Transverse colon (tissue), 4 donors: Measurements from ENCODE around the gene TADA2B. TPM values are rescaled to one million over a fixed set of nuclear protein-coding genes. Genes with fewer than 3 reads are reported as not detected.
A peak's percentile ranks its signal among the peaks of the same experiment; 100 is the strongest.
"Not testable (repeated sequence)": the region's sequence is repeated elsewhere in the genome, so short reads cannot be mapped to it uniquely, and the experiment has no call there.

Source experiments
- DNase-seq: peaks from one replicate; pipeline ENCODE4 v3.0.0-alpha.2; 2019
- H3K27ac ChIP-seq, 4 donors: fragments of 200-600 bp; sonication (generic); 2 replicates each; pipeline ENCODE4 v1.5.1; 2016 to 2018; ENCODE audit warnings: inconsistent platforms in 4 of 4
- H3K27me3 ChIP-seq: fragments of 200-600 bp; sonication (generic); 2 replicates; pipeline ENCODE4 v1.5.1; 2017; ENCODE audit warnings: inconsistent platforms
- H3K36me3 ChIP-seq, 4 donors: fragments of 200-600 bp; sonication (generic); 2 replicates each; pipeline ENCODE4 v1.5.1; 2017 to 2019; ENCODE audit warnings: inconsistent platforms in 4 of 4
- H3K4me1 ChIP-seq, 4 donors: fragments of 200-600 bp; sonication (generic); 2 replicates each; pipeline ENCODE4 v1.5.1; 2017 to 2020; ENCODE audit warnings: inconsistent platforms in 4 of 4
- H3K4me3 ChIP-seq, 4 donors: fragments of 200-600 bp; sonication (generic); 1 replicate in 1 of 4; 2 replicates in 3 of 4; pipeline versions ENCODE4 v1.5.1 to v1.6.1; 2017 to 2019; ENCODE audit warnings: inconsistent platforms in 4 of 4
- H3K9me3 ChIP-seq, 2 donors: fragments of 200-600 bp; sonication (generic); 2 replicates each; pipeline ENCODE4 v1.5.1; 2017 to 2019; ENCODE audit warnings: inconsistent platforms in 2 of 2
- CTCF ChIP-seq, 5 experiments: fragments of 200-600 bp in 3 of 5; fragments of 450-650 bp in 2 of 5; sonication (generic) in 3 of 5; IDR thresholded peaks; 1 replicate in 2 of 5; 2 replicates in 3 of 5; pipeline ENCODE4 v1.5.1; 2016 to 2017; ENCODE audit warnings: antibody characterized with exemption in 5 of 5, inconsistent platforms in 3 of 5, mild to moderate bottlenecking in 2 of 5, moderate library complexity in 1 of 5
- EP300 ChIP-seq: sonication (generic); formaldehyde crosslinking; IDR thresholded peaks from one replicate; pipeline ENCODE4 v1.6.1; 2017; ENCODE audit warnings: antibody characterized with exemption, low read depth
- POLR2A ChIP-seq: fragments of 450-650 bp; IDR thresholded peaks from one replicate; pipeline ENCODE4 v1.6.1; 2016; ENCODE audit warnings: antibody characterized with exemption, mild to moderate bottlenecking, moderate library complexity
- POLR2AphosphoS5 ChIP-seq, 3 donors: sonication (generic); formaldehyde crosslinking; IDR thresholded peaks; one replicate each; pipeline ENCODE4 v1.6.1; 2016; ENCODE audit warnings: antibody characterized with exemption in 3 of 3
- WGBS, 2 donors: methylation state at CpG; one replicate each; pipeline ENCODE4 v1.1.5; 2018; ENCODE audit warnings: low coverage in 1 of 2; 5-methylcytosine and 5-hydroxymethylcytosine counted together
- in situ Hi-C, 4 donors: fragments of 200-750 bp; cut with MboI; loops; one replicate each; pipeline versions ENCODE4 v1.15.0 to v1.15.1; 2017; ENCODE audit warnings: low sequenced_read_pairs in 3 of 4, low pct_ligation_motif_present in 1 of 4, low pct_unique_long_range_greater_than_20kb in 1 of 4
- intact Hi-C: fragments of 100-400 bp; cut with DNase I; formaldehyde crosslinking; loops from one replicate; pipeline ENCODE4 v1.15.1; 2023; ENCODE audit warnings: low total_unique reads
- total RNA-seq, 4 donors: library from RNA; depleted of rRNA; stranded (reverse); fragments of >200 nt; gene quantifications; one replicate each; pipeline ENCODE4 v1.1.0, GENCODE V29; 2016

Gene TADA2B
- total RNA-seq, 4 donors from 2014 or later: 18.7 to 31.8 (median 27.4) TPM

GRCh38 chr4:7101692-7102515 is 58.7 kb downstream of the TADA2B start:
- in situ Hi-C loops: no loop called here
- TF ChIP-seq POLR2A (no peak), CTCF (IDR thresholded peaks at IDR 0.05) (peak; percentile 65 to 79 (median 76)), POLR2AphosphoS5 (IDR thresholded peaks at IDR 0.05) (peak in 1 of 3 donors; percentile 17), EP300 (no peak)
- intact Hi-C loops: no loop called here
- no peaks in the 10 kb centered on the region for H3K27me3 ChIP-seq
- DNase-seq: peak; percentile 80
- peak overlapping the region; percentile 81 to 91 (median 84) for H3K27ac ChIP-seq
- H3K4me3 ChIP-seq: peak overlapping the region in 3 of 4 donors; percentile 51 to 61 (median 56)
- WGBS, 2 donors: 3 to 22% methylated on average over 6 to 23 of the region's 24 CpGs
- H3K36me3 ChIP-seq: no peaks in the 10 kb centered on the region
- H3K4me1 ChIP-seq: peaks cover 11 to 26% (median 25%) of the 10 kb centered on the region in 4 donors
- H3K9me3 ChIP-seq: no peaks in the 10 kb centered on the region

- H3K36me3 ChIP-seq, H3K9me3 ChIP-seq, H3K27me3 ChIP-seq, DNase-seq, intact Hi-C loops, in situ Hi-C loops: not testable (repeated sequence)
- Histone ChIP-seq H3K27ac (peak overlapping the region; percentile 81 to 91 (median 84)), H3K4me1 (peaks cover 11 to 26% (median 25%) of the 10 kb centered on the region in 4 donors), H3K4me3 (peak overlapping the region; percentile 24 to 61 (median 54))
- 44 to 59% methylated on average over 3 to 12 of the region's 12 CpGs for WGBS, 2 donors
Observed at GRCh38 chr4:7102516-7102909, 59.3 kb downstream of the TADA2B start.

GRCh38 chr4:7103031-7103606 is 59.9 kb downstream of the TADA2B start:
- Histone ChIP-seq H3K4me1 (peaks cover 11 to 26% (median 25%) of the 10 kb centered on the region in 4 donors), H3K9me3 (no peaks in the 10 kb centered on the region), H3K36me3 (no peaks in the 10 kb centered on the region), H3K4me3 (peak overlapping the region; percentile 24 to 61 (median 54)), H3K27me3 (no peaks in the 10 kb centered on the region), H3K27ac (peak overlapping the region; percentile 81 to 91 (median 84))
- no peak for TF ChIP-seq CTCF (IDR thresholded peaks at IDR 0.05)
- peak; percentile 72 for TF ChIP-seq POLR2A
- peak; percentile 60 to 78 (median 70) for TF ChIP-seq POLR2AphosphoS5 (IDR thresholded peaks at IDR 0.05)
- DNase-seq: peak; percentile 93
- WGBS, 2 donors: 4% methylated on average over 18 of the region's 35 CpGs; no CpG with 5 or more reads in 1 of the 2 donors
- intact Hi-C loops (no loop called here), in situ Hi-C loops (no loop called here)

- 28% methylated on average over 20 of the region's 21 CpGs; no CpG with 5 or more reads in 1 of the 2 donors for WGBS, 2 donors
- Histone ChIP-seq H3K27me3 (no peaks in the 10 kb centered on the region), H3K4me1 (peaks cover 11 to 26% (median 25%) of the 10 kb centered on the region in 4 donors), H3K9me3 (no peaks in the 10 kb centered on the region), H3K36me3 (no peaks in the 10 kb centered on the region), H3K4me3 (peak overlapping the region in 3 of 4 donors; percentile 51 to 61 (median 56)), H3K27ac (peak overlapping the region; percentile 81 to 91 (median 84))
- DNase-seq: peak; percentile 86
- in situ Hi-C loops (no loop called here), intact Hi-C loops (no loop called here)
- TF ChIP-seq POLR2AphosphoS5 (IDR thresholded peaks at IDR 0.05) (peak in 1 of 3 donors; percentile 4), POLR2A (peak; percentile 35), CTCF (IDR thresholded peaks at IDR 0.05) (no peak), EP300 (no peak)
Observed at GRCh38 chr4:7103607-7104365, 60.6 kb downstream of the TADA2B start.
